HepG2 (cell line): Measurements from ENCODE around the gene STRADA. TPM values are rescaled to one million over a fixed set of nuclear protein-coding genes. Genes with fewer than 3 reads are reported as not detected.

Experiments
- FOSL2 ChIP-seq: sonication (generic); formaldehyde crosslinking; IDR thresholded peaks from 2 replicates; pipeline ENCODE4 v1.4.0; 2020; ENCODE audit warnings: missing genetic modification reagents
- IKZF1 ChIP-seq: fragments of 450-650 bp; IDR thresholded peaks from 2 replicates; pipeline ENCODE4 v1.7.1; 2016
- IKZF4 ChIP-seq: sonication (generic); formaldehyde crosslinking; IDR thresholded peaks from 2 replicates; pipeline ENCODE4 v1.5.1; 2020; ENCODE audit warnings: borderline replicate concordance, mild to moderate bottlenecking, low read depth, missing genetic modification reagents; ENCODE audit errors: not compliant biosample characterization
- NFYC ChIP-seq: IDR thresholded peaks from 2 replicates; pipeline ENCODE4 v1.6.1; 2016; ENCODE audit warnings: missing genetic modification reagents, missing compliant biosample characterization
- SYNCRIP ChIP-seq: fragments of 200-400 bp; formaldehyde crosslinking; IDR thresholded peaks from 2 replicates; pipeline ENCODE4 v1.6.1; 2018; ENCODE audit warnings: mild to moderate bottlenecking, low read depth, low read length; ENCODE audit not compliant: insufficient read depth
- THAP11 ChIP-seq: IDR thresholded peaks from 2 replicates; pipeline ENCODE4 v1.6.1; 2016; ENCODE audit warnings: missing biosample characterization, missing genetic modification reagents
- ZFX ChIP-seq: sonication (generic); formaldehyde crosslinking; IDR thresholded peaks from 2 replicates; pipeline ENCODE4 v1.4.0; 2020; ENCODE audit warnings: mild to moderate bottlenecking, low read depth, missing genetic modification reagents, moderate library complexity
- ZNF891 ChIP-seq: sonication (generic); formaldehyde crosslinking; IDR thresholded peaks from 2 replicates; pipeline ENCODE4 v1.5.0; 2020; ENCODE audit warnings: mild to moderate bottlenecking, missing genetic modification reagents
- ZSCAN22 ChIP-seq: sonication (generic); formaldehyde crosslinking; IDR thresholded peaks from 2 replicates; pipeline ENCODE4 v1.4.0; 2020; ENCODE audit warnings: mild to moderate bottlenecking, missing genetic modification reagents
- polyA plus RNA-seq, 8 experiments: library from polyadenylated mRNA; depleted of rRNA in 3 of 8; stranded (reverse) in 7 of 8; unstranded in 1 of 8; fragments of >200 nt; fragmentation: Illumina TruSeq in 4 of 8; extraction: Trizol in 4 of 8; gene quantifications; 2 replicates each; pipeline versions ENCODE4 v1.2.1 to v1.2.3, GENCODE V29; 2011 to 2016; ENCODE audit warnings: low read depth in 4 of 8, missing spikeins in 1 of 8, mixed read lengths in 1 of 8; ENCODE audit not compliant: insufficient read depth in 1 of 8
- total RNA-seq, 5 experiments: library from RNA; depleted of rRNA; stranded (reverse); fragments of >200 nt; fragmentation: Illumina TruSeq; extraction: Trizol; gene quantifications; 2 replicates each; pipeline ENCODE4 v1.2.3, GENCODE V29; 2016; ENCODE audit warnings: low read depth in 1 of 5
- TF ChIP-seq, protein P1 (sequence below): sonication (generic); formaldehyde crosslinking; IDR thresholded peaks from 2 replicates; pipeline ENCODE4 v1.9.0; 2021; ENCODE audit warnings: missing genetic modification reagents, mild to moderate bottlenecking, borderline replicate concordance
- TF ChIP-seq, protein P2 (sequence below): sonication (generic); formaldehyde crosslinking; conservative IDR thresholded peaks from 2 replicates; pipeline ENCODE4 v1.4.0; 2020; ENCODE audit warnings: missing genetic modification reagents
- TF ChIP-seq, protein P3 (sequence below), 2 experiments: fragments of 450-650 bp in 1 of 2; sonication (generic) in 1 of 2; formaldehyde crosslinking; IDR thresholded peaks; 2 replicates each; pipeline versions ENCODE4 v1.5.0 to v1.8.0; 2020 to 2022; ENCODE audit warnings: mild to moderate bottlenecking in 1 of 2, missing genetic modification reagents in 1 of 2
- TF ChIP-seq, protein P4 (sequence below): sonication (generic); formaldehyde crosslinking; IDR thresholded peaks from 2 replicates; pipeline ENCODE4 v1.4.0; 2020; ENCODE audit warnings: missing genetic modification reagents, borderline replicate concordance
- TF ChIP-seq, protein P5 (sequence below): sonication (generic); formaldehyde crosslinking; IDR thresholded peaks from 2 replicates; pipeline ENCODE4 v1.4.0; 2020; ENCODE audit warnings: missing genetic modification reagents
- TF ChIP-seq, protein P6 (sequence below): sonication (generic); formaldehyde crosslinking; IDR thresholded peaks from 2 replicates; pipeline ENCODE4 v1.4.0; 2020; ENCODE audit warnings: missing genetic modification reagents
- TF ChIP-seq, protein P7 (sequence below): sonication (generic); formaldehyde crosslinking; IDR thresholded peaks from 2 replicates; pipeline ENCODE4 v1.5.1; 2020; ENCODE audit warnings: mild to moderate bottlenecking, missing genetic modification reagents, moderate library complexity

The STRADA gene
- total and polyA plus RNA-seq, 2 of the 13 experiments (the other 11 are each of a cell fraction or from before 2014, with no cell fraction given): 17.6 to 17.9 TPM

DNA sequence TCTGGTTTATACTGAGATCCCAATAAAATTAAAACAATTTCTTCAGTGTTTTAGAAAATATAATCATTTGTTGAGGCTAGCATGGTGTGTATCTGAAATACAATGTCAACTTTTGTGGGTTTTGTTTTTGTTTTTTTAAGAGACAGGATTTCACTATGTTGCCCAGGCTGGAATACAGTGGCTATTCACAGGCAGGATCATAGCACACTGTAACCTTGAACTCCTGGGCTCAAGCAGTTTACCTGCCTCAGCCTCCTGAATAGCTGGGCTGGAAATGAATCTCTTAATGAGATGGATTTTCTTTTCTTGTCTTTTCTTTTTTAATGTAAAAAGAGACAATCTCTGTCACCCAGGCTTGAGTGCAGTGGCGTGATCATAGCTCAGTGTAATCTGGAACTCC, 44.5 kb upstream of the STRADA start (continued):
- TF ChIP-seq IKZF4 (CRISPR knock-in tag) (no peak), FOSL2 (CRISPR knock-in tag) (no peak), NFYC (CRISPR knock-in tag) (no peak), ZSCAN22 (CRISPR knock-in tag) (no peak), SYNCRIP (no peak), THAP11 (0 out of 2 replicates have a peak, but pooled peaks have one; percentile 37), IKZF1 (no peak), ZFX (CRISPR knock-in tag) (no peak), ZNF891 (no peak)
- TF ChIP-seq, protein P1, sequence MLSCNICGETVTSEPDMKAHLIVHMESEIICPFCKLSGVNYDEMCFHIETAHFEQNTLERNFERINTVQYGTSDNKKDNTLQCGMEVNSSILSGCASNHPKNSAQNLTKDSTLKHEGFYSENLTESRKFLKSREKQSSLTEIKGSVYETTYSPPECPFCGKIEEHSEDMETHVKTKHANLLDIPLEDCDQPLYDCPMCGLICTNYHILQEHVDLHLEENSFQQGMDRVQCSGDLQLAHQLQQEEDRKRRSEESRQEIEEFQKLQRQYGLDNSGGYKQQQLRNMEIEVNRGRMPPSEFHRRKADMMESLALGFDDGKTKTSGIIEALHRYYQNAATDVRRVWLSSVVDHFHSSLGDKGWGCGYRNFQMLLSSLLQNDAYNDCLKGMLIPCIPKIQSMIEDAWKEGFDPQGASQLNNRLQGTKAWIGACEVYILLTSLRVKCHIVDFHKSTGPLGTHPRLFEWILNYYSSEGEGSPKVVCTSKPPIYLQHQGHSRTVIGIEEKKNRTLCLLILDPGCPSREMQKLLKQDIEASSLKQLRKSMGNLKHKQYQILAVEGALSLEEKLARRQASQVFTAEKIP: no peak
- TF ChIP-seq, protein P2, sequence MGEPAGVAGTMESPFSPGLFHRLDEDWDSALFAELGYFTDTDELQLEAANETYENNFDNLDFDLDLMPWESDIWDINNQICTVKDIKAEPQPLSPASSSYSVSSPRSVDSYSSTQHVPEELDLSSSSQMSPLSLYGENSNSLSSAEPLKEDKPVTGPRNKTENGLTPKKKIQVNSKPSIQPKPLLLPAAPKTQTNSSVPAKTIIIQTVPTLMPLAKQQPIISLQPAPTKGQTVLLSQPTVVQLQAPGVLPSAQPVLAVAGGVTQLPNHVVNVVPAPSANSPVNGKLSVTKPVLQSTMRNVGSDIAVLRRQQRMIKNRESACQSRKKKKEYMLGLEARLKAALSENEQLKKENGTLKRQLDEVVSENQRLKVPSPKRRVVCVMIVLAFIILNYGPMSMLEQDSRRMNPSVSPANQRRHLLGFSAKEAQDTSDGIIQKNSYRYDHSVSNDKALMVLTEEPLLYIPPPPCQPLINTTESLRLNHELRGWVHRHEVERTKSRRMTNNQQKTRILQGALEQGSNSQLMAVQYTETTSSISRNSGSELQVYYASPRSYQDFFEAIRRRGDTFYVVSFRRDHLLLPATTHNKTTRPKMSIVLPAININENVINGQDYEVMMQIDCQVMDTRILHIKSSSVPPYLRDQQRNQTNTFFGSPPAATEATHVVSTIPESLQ: no peak
- TF ChIP-seq, protein P3, sequence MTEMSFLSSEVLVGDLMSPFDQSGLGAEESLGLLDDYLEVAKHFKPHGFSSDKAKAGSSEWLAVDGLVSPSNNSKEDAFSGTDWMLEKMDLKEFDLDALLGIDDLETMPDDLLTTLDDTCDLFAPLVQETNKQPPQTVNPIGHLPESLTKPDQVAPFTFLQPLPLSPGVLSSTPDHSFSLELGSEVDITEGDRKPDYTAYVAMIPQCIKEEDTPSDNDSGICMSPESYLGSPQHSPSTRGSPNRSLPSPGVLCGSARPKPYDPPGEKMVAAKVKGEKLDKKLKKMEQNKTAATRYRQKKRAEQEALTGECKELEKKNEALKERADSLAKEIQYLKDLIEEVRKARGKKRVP (CRISPR knock-in tag; IDR thresholded peaks at IDR 0.05): no peak
- TF ChIP-seq, protein P4, sequence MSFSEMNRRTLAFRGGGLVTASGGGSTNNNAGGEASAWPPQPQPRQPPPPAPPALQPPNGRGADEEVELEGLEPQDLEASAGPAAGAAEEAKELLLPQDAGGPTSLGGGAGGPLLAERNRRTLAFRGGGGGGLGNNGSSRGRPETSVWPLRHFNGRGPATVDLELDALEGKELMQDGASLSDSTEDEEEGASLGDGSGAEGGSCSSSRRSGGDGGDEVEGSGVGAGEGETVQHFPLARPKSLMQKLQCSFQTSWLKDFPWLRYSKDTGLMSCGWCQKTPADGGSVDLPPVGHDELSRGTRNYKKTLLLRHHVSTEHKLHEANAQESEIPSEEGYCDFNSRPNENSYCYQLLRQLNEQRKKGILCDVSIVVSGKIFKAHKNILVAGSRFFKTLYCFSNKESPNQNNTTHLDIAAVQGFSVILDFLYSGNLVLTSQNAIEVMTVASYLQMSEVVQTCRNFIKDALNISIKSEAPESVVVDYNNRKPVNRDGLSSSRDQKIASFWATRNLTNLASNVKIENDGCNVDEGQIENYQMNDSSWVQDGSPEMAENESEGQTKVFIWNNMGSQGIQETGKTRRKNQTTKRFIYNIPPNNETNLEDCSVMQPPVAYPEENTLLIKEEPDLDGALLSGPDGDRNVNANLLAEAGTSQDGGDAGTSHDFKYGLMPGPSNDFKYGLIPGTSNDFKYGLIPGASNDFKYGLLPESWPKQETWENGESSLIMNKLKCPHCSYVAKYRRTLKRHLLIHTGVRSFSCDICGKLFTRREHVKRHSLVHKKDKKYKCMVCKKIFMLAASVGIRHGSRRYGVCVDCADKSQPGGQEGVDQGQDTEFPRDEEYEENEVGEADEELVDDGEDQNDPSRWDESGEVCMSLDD (CRISPR knock-in tag): no peak
- TF ChIP-seq, protein P5, sequence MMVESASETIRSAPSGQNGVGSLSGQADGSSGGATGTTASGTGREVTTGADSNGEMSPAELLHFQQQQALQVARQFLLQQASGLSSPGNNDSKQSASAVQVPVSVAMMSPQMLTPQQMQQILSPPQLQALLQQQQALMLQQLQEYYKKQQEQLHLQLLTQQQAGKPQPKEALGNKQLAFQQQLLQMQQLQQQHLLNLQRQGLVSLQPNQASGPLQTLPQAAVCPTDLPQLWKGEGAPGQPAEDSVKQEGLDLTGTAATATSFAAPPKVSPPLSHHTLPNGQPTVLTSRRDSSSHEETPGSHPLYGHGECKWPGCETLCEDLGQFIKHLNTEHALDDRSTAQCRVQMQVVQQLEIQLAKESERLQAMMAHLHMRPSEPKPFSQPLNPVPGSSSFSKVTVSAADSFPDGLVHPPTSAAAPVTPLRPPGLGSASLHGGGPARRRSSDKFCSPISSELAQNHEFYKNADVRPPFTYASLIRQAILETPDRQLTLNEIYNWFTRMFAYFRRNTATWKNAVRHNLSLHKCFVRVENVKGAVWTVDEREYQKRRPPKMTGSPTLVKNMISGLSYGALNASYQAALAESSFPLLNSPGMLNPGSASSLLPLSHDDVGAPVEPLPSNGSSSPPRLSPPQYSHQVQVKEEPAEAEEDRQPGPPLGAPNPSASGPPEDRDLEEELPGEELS: peak; percentile 68
- TF ChIP-seq, protein P6, sequence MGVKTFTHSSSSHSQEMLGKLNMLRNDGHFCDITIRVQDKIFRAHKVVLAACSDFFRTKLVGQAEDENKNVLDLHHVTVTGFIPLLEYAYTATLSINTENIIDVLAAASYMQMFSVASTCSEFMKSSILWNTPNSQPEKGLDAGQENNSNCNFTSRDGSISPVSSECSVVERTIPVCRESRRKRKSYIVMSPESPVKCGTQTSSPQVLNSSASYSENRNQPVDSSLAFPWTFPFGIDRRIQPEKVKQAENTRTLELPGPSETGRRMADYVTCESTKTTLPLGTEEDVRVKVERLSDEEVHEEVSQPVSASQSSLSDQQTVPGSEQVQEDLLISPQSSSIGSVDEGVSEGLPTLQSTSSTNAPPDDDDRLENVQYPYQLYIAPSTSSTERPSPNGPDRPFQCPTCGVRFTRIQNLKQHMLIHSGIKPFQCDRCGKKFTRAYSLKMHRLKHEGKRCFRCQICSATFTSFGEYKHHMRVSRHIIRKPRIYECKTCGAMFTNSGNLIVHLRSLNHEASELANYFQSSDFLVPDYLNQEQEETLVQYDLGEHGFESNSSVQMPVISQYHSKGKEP (CRISPR knock-in tag): no peak
- TF ChIP-seq, protein P7, sequence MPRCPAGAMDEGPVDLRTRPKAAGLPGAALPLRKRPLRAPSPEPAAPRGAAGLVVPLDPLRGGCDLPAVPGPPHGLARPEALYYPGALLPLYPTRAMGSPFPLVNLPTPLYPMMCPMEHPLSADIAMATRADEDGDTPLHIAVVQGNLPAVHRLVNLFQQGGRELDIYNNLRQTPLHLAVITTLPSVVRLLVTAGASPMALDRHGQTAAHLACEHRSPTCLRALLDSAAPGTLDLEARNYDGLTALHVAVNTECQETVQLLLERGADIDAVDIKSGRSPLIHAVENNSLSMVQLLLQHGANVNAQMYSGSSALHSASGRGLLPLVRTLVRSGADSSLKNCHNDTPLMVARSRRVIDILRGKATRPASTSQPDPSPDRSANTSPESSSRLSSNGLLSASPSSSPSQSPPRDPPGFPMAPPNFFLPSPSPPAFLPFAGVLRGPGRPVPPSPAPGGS: no peak
